Coronary artery (tissue), 2 donors: ENCODE data around the gene GPR173.

ENCODE experiments used
- DNase-seq: peaks from one replicate; pipeline ENCODE4 v3.0.0-alpha.2; 2017; ENCODE audit warnings: low spot score
- H3K27ac ChIP-seq, 2 donors: fragments of 200-600 bp; sonication (generic); one replicate each; pipeline ENCODE4 v1.5.1; 2016 to 2019
- H3K4me3 ChIP-seq: fragments of 200-600 bp; sonication (generic); 2 replicates; pipeline ENCODE4 v1.5.1; 2016; ENCODE audit warnings: mild to moderate bottlenecking, moderate library complexity
- TF ChIP-seq, protein P1 (sequence below): fragments of 200-600 bp; sonication (generic); IDR thresholded peaks from one replicate; pipeline ENCODE4 v1.5.1; 2019; ENCODE audit warnings: antibody characterized with exemption

The GPR173 gene

GRCh38 chrX:53094582-53094905, 46.0 kb downstream of the GPR173 start:
- DNase-seq: no peak
- Histone ChIP-seq H3K4me3 (peak overlapping the region; percentile 72), H3K27ac (peak overlapping the region; percentile 43 to 94)
- TF ChIP-seq, protein P1, sequence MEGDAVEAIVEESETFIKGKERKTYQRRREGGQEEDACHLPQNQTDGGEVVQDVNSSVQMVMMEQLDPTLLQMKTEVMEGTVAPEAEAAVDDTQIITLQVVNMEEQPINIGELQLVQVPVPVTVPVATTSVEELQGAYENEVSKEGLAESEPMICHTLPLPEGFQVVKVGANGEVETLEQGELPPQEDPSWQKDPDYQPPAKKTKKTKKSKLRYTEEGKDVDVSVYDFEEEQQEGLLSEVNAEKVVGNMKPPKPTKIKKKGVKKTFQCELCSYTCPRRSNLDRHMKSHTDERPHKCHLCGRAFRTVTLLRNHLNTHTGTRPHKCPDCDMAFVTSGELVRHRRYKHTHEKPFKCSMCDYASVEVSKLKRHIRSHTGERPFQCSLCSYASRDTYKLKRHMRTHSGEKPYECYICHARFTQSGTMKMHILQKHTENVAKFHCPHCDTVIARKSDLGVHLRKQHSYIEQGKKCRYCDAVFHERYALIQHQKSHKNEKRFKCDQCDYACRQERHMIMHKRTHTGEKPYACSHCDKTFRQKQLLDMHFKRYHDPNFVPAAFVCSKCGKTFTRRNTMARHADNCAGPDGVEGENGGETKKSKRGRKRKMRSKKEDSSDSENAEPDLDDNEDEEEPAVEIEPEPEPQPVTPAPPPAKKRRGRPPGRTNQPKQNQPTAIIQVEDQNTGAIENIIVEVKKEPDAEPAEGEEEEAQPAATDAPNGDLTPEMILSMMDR: no peak

GRCh38 chrX:53095796-53096195, 47.2 kb downstream of the GPR173 start:
- TF ChIP-seq, protein P1: no peak
- DNase-seq: no peak
- Histone ChIP-seq H3K4me3 (no peak overlapping the region), H3K27ac (no peak overlapping the region)

DNA sequence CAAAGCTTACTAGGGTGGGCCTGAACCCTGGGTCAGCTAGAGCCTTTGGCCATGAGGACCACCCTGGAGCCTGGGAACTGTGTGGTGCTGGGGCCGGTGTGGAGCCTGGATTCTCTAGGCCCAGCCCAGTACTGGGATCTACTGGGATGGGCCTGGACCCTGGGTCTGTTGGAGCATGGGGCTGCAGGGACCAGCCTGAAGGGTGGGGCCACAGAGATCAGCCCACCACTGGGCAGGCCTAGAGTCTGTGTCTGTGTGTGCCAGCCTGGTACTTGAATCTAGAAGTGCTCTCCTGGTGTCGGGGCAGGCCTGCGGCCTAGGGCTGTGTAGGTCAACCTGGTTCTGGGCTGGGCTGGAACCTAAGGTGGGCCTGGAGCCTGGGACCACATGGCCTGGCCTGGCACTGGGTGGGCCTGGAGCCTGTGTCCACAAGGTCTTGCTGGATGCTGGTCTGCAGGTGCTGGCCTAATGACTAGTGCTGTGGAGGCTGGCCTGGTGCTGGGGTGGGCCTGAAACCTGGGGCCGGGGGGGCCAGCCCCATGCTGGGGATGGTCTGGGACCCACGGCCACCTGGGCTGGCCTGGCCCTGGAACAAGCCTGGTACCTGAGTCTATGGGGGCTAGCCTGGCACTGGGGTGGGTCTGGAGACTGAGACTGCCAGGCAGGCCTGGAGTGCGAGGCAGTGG, 66.4 kb downstream of the GPR173 start:
- Histone ChIP-seq H3K27ac (no peak overlapping the region), H3K4me3 (no peak overlapping the region)
- TF ChIP-seq, protein P1: no peak
- DNase-seq: no peak

GRCh38 chrX:53115550-53115874, 66.9 kb downstream of the GPR173 start:
- no peak overlapping the region for H3K27ac ChIP-seq
- TF ChIP-seq, protein P1: no peak
- no peak for DNase-seq
- H3K4me3 ChIP-seq: no peak overlapping the region

- TF ChIP-seq, protein P1: no peak
- Histone ChIP-seq H3K27ac (no peak overlapping the region), H3K4me3 (no peak overlapping the region)
- DNase-seq: no peak
Observed at GRCh38 chrX:53116101-53116500, 67.5 kb downstream of the GPR173 start.

DNA sequence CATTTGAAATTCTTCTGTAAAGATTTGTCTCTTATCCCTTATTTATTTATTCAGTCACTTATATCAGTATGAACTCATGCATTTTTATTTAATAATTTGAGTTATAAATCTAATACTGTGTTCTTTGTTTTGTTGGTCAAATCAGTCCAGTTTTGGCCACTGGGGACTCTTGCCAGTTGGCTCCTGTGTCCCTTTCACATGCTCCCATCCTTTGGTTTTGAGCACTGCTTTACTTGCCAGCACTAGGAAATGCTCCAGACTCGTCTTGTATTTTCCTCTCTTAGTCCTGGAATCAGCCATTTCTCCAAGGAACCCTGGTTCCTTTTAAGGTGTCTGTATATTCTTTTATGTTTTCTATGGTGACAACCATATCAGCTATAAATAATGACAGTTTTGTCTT, 73.4 kb downstream of the GPR173 start:
- Histone ChIP-seq H3K4me3 (no peak overlapping the region), H3K27ac (no peak overlapping the region)
- TF ChIP-seq, protein P1: no peak
- no peak for DNase-seq

DNA sequence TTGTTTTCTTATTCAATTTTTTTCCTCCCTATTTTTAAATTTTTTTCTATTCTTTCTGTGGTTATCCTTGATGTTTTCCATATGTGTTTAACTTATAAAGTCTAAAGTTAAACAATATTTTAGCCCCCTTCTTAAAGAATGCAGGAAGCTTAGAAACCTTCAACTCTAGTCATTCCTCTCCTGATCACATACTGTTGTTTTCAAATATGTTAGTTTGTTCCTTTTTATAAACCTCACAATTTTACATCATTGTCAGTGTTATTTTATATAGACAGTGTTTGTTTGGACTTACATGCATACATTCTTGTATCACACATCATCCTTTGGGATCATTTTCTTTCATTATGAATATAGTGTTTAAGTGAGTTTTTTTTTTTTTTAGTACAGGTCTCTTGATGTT, 76.9 kb downstream of the GPR173 start:
- TF ChIP-seq, protein P1: no peak
- Histone ChIP-seq H3K4me3 (no peak overlapping the region), H3K27ac (no peak overlapping the region)
- no peak for DNase-seq
